ENCODE data around the gene CFI.
A peak's percentile ranks its signal among the peaks of the same experiment; 100 is the strongest.

CFI gene

DNA sequence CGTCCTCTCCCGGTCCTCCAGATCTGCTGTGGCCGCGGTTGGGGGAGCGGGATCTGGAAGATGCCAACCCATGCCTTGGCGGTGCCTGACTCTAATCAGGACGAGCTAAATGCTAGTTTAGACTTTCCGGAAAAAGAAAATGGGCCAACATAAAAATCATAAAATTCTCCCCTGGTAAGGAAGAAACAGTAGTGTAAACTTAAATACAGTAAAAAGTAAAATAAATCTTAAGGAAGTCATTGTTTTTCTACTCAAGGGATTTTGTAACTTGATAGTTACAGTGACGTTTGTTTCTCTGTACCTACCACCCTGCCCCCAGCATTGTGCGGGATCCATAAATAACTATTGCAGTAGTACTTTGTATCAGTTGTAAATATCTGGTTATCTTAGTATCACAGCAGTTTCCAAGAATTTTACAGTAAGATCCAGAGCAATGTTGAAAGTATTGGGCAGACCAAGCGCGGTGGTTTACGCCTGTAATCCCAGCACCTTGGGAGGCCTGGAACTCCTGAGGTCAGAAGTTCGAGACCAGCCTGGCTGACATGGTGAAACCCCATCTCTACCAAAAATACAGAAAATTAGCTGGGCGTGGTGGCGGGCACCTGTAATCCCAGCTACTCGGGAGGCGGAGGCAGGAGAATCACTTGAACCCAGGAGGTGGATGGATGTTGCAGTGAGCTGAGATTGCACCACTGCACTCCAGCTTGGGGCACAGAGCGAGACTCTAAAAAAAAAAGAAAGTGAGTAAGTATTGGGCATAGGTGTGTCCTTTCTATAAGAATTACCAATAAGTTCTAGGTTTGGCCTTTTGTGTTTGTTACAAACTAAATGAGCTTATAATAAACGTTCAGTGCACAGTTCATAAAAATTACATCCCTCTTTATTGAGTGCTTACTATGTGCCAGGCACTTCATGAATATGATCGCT is 70.9 kb downstream of the CFI start:
- no peak for DNase-seq (ENCODE audit: low read depth in 2 of 2, low spot score in 1 of 2)

DNA sequence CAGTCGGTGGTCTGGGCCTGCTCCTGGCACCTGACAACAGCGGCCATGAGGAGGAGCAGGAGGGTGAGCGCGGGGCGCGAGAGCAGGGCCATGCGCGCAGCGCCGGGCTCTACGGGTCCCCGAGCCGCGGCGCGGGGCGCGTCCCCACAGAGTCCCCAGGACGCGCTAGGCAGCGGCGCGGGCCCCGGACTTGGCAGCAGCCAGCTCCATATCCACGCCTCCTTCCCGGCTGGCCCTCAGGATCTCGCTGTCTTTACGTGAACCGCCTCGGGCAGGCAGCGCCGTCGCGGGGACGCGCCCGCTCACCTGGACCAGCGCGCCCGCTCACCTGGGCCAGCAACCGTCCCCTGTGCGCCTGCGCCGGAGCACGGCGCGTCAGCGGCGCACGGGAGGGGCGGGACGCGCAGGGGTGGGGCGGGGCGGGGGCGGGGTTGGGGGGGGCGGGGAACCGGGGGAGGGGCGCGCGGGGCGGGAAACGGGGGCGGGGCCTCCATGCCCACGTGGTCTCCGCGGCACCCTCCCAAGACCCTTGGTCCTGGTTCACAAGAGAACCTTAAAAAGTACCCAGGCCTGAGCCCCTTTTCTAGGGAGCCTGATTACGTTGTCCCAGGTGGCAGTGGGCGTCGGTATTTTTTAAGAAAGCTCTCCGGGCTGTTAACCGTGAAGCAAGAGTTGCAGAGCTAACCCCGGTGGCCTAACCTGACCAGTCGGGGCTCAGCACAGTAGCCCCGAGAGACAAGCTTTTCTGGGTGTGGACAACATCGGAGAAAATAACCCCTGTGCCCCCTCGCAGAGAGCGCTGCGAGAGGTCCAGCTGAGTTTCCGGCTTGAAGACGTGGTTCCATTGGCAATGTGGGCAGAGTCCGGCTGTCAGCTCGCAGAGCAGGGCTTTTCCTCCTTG is 71.8 kb downstream of the CFI start, which contains the start of gene PLA2G12A:
Gene PLA2G12A (minus strand): TSS at position 353 of the 901 bp plus-strand sequence. CDS start 261 bp downstream, at position 92.
- peak; percentile 38 to 55 for DNase-seq (ENCODE audit: low read depth in 2 of 2, low spot score in 1 of 2)

GRCh38 chr4:109729117-109729717 is 72.6 kb downstream of the CFI start:
- DNase-seq (ENCODE audit: low read depth in 2 of 2, low spot score in 1 of 2): peak; percentile 9 to 13

- no peak for DNase-seq (ENCODE audit: low read depth in 2 of 2, low spot score in 1 of 2)
Observed at GRCh38 chr4:109728385-109728784, 73.4 kb downstream of the CFI start.

DNA sequence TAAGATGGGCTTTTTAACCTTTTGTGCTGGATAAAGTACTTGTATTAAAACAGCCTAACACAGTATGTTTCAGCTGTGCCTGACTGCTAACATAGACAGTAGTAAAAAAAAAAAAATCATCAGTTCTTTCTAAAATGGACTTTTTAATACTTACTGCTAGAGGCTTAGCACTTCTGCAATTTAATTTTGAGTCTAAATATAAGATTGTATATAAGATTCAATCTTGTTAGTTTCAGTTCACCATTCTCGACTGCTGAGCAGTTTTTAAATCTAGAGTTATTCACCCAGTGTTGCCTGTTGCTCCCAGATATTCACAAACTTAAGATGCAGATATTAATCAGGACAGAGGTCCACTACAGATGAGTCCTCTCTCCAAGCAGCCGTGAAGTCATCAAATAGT is 78.7 kb downstream of the CFI start:
- DNase-seq (ENCODE audit: low read depth in 2 of 2, low spot score in 1 of 2): no peak

DNA sequence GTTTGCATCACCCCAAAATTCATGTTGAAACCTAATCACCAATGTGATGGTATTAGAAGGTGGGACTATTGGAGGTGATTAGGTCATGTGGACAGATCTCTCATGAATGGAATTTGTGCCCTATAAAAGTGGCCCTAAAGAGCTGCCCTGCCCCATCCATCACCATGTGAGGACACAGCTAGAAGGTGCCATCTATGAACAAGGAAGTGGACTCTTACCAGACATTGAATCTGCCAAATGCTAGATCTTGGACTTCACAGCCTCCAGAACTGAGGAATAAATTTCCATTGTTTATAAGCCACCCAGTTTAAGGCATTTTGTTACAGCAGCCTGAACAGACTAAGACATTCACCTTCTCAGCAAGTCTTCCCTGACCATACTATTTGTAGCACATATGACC is 79.4 kb downstream of the CFI start:
- no peak for DNase-seq (ENCODE audit: low read depth in 2 of 2, low spot score in 1 of 2)

DNA sequence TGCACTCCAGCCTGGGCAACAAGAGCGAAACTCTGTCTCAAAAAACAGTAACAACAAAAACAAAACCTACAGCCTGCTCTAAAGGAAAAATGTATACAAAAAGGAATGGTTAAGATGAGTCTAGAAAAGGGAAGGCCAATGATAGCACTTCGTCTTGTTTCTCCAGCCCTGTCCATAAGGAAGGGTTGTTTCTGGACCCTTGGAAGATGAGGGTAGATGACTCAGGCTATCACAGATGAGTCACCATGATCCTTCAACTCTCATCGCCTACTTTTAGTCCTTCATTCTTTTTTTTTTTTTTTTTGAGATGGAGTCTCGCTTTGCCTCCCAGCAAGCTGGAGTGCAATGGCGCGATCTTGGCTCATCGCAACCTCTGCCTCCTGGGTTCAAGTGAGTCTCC is 80.8 kb downstream of the CFI start:
- no peak for DNase-seq (ENCODE audit: low read depth in 2 of 2, low spot score in 1 of 2)

- DNase-seq (ENCODE audit: low read depth in 2 of 2, low spot score in 1 of 2): no peak
Observed at GRCh38 chr4:109719604-109720003, 82.2 kb downstream of the CFI start.

GRCh38 chr4:109718759-109719158 is 83.0 kb downstream of the CFI start:
- no peak for DNase-seq (ENCODE audit: low read depth in 2 of 2, low spot score in 1 of 2)

- no peak for DNase-seq (ENCODE audit: low read depth in 2 of 2, low spot score in 1 of 2)
Observed at GRCh38 chr4:109713500-109713899, 88.3 kb downstream of the CFI start.

GRCh38 chr4:109708990-109709389 is 92.8 kb downstream of the CFI start:
- DNase-seq (ENCODE audit: low read depth in 2 of 2, low spot score in 1 of 2): no peak

DNA sequence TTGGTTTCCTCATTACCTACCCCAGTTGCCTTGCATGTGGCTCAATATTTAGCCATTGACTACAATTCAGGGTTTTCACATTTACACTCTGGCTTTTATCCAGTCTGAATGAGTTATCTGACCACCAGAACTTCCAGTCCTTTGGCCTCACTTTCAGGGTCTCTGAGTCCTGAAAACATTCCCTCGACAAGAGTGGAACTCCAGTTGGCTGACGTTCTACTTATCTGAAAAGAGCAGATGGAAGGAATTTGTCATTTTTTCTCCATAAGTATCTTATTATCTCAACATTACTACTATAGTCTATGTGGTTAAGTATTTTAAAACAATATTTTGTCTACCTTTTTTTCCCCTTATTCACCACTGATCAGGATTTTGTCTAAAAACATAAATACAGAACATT is 93.4 kb downstream of the CFI start:
- DNase-seq (ENCODE audit: low read depth in 2 of 2, low spot score in 1 of 2): no peak

GRCh38 chr4:109703664-109704361 is 98.0 kb downstream of the CFI start:
- DNase-seq (ENCODE audit: low read depth in 2 of 2, low spot score in 1 of 2): no peak

DNA sequence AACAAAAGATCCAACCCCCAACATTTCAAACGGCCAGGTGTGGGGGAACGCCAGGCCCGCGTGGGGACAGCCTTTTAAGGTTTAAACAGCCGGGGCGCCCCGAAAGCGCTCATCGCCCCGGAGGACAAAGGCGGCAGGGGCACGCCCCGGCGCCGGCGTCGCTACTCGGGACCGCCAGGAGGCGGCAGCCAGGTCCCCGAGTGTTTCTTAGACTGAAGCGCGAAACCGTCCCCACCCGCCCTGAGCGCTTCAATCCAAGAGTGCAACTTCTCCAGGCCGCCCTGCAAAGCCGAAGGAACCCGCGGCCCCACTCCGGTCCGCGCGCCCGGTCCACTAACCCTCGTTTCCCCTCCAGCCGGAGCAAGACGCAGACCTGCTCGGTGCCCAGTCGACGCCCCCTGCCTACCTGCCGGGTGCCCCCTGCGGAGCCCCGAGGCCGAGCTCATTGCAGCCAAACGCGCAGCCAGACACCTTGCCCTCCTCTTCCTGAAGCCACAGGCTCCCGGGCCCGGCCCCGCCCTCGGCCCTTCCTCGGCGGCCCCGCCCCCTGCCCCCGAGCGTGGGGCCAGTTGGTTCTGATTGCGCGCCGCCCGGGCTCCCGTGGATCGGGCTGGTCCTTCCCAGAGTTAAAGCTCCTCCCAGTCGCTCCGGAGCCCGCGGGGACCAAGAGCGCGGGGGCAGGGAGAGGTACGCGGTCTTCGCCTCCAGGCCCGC is 98.7 kb downstream of the CFI start, which contains the start of gene CASP6:
Gene CASP6 (minus strand): TSS at position 496 of the 714 bp plus-strand sequence. CDS start 50 bp downstream, at position 446.
- peak; percentile 21 to 49 for DNase-seq (ENCODE audit: low read depth in 2 of 2, low spot score in 1 of 2)

DNA sequence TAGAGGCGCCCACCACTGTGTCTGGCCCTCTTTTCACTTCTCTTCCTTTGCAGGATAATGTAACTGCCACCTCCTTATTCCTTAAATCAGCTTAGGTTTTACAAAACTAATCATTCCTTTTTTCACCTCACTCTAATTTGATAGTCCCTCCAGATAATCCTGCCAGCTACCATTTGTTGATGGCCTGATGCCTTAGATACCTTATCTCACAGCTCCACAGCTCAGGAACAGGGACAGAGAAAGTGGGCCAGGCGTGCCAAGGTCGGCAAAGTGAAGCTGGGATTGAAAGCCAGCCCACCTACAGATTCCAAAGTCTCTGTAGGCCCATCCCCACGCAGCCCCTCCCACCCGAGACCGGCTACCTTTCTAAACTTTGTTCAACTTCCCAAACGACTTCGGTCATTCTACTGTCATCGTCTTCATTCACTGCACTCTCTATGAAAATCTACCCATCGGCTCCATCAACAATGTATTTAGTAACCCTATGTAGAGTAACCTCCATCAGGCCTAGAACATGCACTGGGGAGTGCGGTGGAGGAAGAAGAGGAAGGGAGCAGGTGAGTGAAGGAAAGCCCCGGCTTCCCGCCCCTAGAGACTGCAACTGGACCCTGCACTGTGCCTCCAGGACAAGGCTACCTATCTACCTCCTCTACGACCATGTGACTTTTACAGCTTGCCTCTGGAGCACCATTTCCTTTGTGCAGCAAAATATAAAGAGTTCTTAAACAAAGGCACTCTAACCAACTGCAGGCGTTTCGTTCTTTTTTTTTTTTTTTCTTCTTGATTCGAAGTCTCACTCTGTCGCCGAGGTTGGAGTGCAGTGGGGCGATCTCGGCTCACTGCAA is 100.0 kb downstream of the CFI start:
- no peak for DNase-seq (ENCODE audit: low read depth in 2 of 2, low spot score in 1 of 2)

DNA sequence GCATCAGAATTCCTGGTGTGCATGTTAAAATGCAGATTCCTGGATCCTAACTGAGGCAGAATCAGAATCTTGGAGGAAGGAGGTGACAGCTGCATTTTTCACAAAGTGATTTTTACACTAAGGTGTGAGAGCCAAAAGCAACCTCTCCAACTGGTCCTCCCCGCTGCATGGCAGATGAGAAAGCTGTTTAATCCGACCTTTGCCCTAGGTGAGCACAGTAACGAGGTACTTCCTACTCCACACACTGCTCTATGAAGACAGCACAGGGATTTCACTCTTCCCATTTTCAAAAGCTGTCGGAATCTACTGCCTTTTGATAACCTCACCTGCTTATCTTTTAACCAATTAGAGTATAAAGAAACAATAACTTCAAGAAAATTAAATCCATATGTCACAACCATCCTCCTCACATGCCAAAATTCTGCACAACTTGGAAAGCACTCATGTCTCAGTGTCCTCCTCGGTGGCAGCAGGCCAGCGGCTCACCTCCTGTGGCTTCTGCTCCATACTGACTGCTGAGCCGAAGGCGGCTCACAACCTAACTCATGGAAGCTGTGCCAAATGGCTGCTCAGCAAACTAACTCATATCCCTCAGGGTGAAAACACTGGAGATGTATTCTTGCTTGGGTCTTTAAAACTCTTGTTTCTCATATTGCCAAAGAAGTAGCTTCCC is 102.1 kb downstream of the CFI start:
- no peak for DNase-seq (ENCODE audit: low read depth in 2 of 2, low spot score in 1 of 2)

DNA sequence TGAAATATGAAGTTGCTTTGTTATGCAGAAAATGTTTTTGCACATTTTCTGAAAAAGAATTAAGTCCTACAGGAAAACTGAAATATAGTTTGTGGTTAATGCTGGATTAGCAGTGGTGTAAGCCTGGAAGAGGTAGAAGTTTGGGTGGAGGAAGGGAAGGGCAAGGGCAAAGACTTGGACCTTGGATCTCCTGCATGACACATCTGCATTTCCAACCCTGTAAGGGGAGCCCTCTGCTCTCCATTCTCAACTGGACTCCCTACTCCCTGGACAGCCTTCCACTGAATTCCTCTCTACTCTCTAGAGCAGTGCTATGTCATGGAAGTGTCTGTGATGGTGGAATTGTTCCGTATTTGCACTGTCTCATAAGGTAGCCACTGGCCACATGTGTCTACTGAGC is 103.1 kb downstream of the CFI start:
- no peak for DNase-seq (ENCODE audit: low read depth in 2 of 2, low spot score in 1 of 2)

GRCh38 chr4:109691411-109691920 is 110.3 kb downstream of the CFI start:
- DNase-seq (ENCODE audit: low read depth in 2 of 2, low spot score in 1 of 2): no peak

Measured in stimulated activated CD8-positive, alpha-beta memory T cell treated with anti-CD3 and anti-CD28 coated beads, Interleukin-4, amount 100 ng/mL, for 4 hours (primary cell).